Activated effector memory CD4-positive, alpha-beta T cell treated with anti-CD3 and anti-CD28 coated beads, Interleukin-2, amount 50 U/mL, for 16 hours (primary cell): ENCODE measurements around the gene ABCC6.
A peak's percentile ranks its signal among the peaks of the same experiment; 100 is the strongest.
"Not testable (repeated sequence)": the region's sequence is repeated elsewhere in the genome, so short reads cannot be mapped to it uniquely, and the experiment has no call there.

ENCODE experiments used
- DNase-seq: peaks from one replicate; pipeline ENCODE4 v3.0.0-alpha.2; 2020

Gene ABCC6

DNA sequence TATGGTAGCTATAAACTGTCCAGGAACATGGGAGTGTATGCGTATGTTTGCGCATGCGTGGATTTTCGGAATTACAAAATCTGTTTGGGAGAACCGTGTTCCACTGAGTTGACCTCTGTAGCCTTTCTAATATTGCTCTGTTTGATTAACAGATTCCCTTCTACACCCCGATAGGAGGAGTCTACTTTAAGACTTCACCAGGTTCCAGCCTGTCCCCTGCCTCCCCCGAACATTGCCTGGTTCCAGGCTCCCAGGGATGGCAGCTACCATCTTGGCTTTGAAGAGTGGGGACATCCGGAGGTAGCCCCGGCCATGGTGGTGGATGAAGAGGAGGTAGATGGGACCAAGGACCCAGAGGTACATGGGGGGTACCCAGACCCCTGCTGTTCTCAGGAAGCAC, 1.9 kb downstream of the ABCC6 start:
- DNase-seq, result not testable (repeated sequence)

DNA sequence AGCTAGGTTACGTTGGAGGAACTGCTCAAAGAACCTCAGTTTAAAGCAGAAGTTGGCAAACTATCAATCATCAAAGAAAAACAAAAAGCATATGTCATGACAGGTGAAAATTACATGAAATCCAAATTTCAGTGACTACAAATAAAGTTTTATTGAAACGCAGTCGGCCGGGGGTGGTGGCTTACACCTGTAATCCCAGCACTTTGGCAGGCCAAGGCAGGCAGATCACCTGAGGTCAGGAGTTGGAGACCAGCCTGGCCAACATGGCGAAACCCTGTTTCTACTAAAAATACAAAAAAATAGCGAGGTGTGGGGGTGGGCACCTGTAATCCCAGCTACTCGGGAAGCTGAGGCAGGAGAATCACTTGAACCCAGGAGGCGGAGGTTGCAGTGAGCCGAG, 2.8 kb downstream of the ABCC6 start:
- DNase-seq, result not testable (repeated sequence)

DNA sequence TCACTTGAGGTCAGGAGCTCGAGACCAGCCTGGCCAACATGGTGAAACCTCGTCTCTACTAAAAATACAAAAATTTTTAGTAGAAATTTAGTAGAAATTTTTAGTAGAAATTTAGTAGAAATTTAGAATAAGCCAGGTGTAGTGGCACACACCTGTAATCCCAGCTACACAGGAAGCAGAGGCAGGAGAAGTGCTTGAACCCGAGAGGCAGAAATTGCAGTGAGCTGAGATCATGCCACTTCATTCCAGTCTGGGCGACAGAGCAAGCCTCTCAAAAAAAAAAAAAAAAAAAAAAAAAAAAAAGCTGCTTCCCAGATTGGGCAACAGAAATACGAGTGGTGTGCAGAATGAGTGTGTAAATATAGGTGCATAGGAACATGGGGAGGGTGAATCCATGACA, 4.5 kb downstream of the ABCC6 start:
- not testable (repeated sequence) for DNase-seq

DNA sequence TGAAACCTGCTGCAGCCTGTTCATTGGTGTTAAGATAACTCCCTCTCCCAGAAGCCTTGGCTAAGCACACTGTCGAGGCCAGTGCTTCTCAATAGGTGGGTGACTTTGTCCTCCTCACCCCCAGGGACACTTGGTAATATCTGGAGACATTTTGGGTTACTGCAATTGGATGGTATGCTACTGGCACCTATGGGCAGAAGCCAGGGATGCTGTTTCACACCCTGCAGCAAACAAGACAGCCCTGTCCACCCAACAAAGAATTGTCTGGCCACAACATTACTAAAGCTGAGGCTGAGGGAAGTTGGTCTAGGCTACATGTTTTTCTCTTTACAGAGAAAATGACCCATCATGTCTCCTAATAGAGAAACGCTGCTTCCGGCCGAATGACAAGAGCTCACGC, 4.9 kb downstream of the ABCC6 start:
- not testable (repeated sequence) for DNase-seq

DNA sequence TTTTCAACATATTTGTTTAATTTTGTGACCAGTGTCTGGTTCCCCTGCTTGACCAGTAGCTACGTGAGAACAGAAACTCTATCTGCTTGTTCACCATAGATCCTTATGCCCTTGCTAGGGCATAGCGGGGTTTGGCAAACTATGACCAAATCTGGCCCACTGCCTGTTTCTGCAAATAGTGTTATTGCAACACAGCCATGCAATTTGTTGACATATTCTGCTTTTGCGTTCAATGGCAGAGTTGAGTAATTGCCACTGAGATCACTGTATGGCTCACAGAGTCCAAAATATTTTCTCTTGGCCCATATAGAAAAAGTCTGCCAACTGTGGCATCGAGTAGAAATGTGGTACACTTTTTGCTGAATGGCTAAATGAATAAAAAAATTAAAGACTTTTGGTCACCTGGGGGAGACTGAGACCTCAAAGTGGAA, 9.4 kb downstream of the ABCC6 start:
- not testable (repeated sequence) for DNase-seq

DNA sequence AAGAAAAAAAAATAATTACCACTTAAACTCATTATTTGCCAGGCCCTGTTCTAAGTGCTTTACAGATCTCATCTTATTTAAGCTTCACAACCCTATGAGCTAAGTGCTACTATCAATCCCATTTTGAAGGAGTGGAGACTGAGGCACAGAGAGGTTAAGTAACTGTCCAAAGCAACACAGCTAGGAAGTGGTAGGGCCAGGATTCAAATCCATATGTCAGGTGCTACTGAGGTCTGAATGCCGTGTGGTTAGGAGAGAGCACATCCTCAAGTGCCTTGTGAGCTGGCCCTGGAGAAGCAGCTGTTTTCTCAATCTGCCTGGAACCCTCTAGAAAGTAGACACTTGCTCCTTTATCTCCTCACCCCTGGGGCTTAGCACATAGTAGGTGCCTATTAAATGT, 11.9 kb downstream of the ABCC6 start:
- DNase-seq, result not testable (repeated sequence)

DNA sequence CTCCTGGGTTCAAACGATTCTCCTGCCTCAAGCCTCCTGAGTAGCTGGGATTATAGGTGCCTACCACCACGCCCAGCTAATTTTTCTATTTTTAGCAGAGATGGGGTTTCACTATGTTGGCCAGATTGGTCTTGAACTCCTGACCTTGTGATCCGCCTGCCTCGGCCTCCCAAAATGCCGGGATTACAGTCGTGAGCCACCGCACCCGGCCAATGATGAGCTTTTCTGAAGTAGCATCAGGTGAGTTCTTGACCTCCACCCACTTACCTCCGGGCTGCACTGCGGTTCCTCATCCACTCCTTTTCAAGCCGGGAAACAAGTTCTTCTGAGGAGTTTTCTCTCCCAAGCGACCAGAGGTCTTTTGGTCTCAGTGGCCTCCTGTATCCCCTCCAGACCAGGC, 14.8 kb downstream of the ABCC6 start:
- DNase-seq, result not testable (repeated sequence)

DNA sequence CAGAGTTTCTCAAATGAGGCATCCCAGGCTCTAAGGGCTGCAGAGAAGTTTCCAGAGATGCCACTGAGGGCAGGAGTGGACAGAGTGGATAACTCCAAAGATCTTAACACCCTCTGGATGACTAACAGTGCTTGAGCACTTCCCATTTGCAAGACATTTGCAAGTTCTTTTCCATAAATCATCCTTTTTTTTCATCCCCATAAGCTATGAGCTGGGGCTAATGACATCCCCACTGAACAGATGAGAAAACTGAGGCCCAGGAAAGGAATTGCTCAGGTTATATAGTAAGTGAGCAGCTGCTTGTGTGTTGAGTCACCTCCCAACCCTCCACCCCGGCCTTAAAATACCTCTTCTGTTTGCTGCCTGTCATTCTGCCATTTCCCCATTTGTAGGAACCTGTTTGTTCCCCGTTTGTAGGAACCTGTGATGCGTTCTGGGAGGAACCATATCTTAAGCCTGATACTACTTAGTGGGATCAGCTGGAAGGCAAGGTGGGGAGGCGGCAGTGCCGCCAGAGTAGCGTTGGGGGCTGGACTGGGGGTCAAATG, 15.4 kb downstream of the ABCC6 start:
- DNase-seq, result not testable (repeated sequence)

DNA sequence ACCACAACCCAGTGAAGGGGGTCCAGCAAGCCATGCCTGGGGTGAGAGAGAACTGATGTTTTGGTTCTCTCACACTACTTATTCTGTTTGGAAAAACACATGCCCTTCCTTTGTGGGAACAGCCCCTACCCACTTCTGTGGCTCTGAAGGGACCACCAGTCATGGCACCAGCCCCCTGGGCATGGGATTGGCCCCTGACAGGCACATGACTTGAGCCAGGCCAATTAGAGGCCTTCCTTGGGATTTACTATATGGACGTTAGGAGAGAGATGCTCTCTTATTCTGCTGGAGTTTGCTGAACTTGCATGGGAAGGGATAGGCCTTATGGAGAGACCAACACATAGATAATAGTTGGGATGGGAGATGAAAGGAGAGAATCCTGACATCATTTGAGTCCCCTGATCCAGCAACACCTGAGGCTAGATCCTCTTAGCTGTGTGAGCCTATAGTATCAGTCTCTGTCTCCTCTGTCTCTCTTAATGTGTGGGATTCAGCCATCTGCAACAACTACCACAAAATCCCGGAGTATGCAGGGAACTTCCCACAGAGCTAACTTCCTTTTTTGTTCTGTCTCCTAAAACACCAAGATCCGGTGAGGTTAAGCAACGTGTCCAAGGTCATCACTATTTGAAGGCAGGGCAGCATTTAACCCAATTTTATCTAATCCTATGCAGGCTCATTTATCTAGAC, 16.1 kb downstream of the ABCC6 start:
- DNase-seq, result not testable (repeated sequence)

DNA sequence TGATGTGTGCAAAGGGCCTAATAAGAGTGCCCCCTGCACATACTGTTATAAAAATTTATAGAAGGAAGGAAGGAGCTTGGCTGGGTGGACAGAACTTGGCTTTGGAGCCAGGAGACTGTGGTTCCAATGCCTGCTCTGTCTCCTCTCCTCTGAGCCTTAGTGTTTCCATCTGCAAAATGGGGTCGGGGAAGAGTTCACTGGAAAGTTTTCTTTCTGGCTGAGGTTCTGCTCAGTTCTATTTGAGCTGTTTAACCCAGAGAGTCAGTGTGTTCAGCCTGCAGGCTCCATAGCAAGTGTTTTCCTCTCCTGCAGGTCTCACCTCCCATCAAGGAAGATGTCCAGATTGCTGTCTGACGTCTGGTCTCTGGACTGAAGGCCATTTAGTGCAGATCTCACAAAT, 17.4 kb downstream of the ABCC6 start:
- not testable (repeated sequence) for DNase-seq

DNA sequence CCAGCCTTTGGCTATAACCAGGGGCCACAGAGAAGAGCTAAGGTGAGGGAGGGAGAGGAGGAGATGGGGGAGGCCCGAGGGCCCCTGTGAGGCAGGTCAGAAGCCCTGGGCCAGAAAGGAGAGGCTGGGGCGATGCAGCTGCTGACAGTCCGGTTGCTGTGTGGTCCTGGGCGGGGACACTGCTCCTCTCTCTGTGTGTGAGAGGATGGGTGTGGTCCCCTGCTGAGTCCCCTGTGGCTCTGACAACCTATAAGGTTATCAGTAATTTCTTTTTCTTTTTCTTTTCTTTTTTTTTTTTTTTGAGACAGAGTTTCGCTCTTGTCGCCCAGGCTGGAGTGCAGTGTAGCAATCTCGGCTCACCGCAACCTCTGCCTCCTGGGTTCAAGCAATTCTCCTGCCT, 18.7 kb downstream of the ABCC6 start:
- not testable (repeated sequence) for DNase-seq

DNA sequence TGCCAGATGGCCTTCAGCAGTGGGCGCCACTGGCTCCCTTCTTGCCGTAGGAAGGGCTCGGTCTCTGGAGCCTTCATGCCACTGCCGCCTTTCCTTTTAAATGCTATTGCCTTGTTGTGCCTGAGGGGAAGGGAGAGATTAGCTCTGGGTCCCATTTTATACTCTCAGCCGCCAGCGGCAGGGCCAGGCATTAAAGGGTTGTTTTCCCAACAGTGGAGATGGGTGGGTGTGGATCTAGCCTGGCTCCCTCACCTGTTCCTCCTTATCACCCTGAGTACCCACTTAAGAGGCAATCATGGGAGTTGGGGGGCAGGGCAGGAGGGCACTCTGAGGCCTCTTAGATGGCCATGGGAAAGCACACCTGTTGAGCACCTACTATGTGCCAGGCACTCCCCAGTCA, 19.8 kb downstream of the ABCC6 start:
- not testable (repeated sequence) for DNase-seq

DNA sequence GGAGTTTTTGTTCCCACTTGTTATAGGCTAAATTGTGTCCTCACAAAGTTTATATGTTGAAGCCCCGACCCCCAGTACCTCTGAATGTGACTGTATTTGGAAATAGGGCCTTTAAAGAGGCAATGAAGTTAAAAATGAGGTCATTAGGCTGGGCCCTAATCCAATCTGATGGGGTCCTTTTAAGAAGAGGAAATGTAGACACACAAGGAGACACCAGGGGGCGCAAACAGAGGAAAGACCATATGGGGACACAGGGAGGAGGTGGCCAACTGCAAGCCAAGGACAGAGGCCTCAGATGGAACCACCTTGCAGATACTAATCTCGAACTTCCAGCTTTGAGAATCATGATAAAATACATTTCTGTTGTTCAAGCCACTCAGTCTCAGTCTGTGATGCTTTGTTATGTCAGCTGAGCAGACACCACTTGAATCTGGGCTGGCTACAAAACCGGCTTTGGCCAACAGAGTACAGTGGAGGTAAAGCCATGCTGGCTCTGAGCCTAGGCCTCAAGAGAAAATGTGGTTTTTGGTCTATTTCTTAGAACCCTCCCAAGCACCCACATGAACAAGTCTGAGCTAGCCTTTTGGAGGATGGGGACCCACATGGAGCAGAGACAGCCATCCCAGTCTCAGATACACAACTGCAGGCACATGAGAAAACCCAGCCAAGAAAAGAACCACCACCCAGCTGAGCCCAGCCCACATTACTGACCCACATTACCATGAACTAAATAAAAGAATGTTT, 20.7 kb downstream of the ABCC6 start:
- peak; percentile 71 for DNase-seq

DNA sequence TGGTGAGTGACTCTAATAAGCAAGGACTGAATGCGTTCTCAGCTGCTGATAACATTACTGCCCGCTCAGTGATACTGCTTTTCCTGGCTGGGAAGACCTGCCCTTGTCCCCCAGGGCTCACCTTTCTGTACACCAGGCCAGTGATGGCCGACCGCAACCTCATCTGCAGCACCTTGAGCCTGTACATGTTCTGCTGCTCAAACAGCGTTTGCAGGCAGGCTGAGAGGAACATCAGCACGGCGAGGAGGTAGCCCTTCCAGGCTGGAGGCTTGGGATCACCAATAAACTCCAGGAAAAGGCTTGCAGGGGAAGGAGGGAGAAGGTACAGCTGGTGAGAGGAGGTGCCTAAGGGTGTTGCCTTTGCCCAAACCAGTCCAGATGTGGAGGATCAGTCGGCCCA, 21.4 kb downstream of the ABCC6 start:
- not testable (repeated sequence) for DNase-seq

DNA sequence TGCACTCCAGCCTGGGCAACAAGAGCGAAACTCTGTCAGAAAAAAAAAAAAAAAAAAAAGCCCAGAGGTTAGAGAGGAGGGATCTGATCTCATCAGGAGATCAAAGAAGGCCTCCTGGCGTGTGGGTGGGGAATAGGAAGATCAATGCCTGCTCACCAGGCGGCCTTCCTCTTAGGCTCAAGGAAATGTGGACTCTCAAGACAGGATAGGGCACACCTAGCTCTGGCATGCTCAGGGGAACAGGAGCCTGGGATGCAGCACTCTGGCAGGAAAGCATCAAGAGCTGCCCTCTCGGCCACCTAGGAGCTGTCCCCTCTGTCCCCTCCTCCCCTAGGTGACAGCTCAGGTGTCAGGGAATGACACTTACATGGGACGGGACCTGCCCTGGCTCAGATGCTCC, 22.9 kb downstream of the ABCC6 start:
- DNase-seq, result not testable (repeated sequence)

DNA sequence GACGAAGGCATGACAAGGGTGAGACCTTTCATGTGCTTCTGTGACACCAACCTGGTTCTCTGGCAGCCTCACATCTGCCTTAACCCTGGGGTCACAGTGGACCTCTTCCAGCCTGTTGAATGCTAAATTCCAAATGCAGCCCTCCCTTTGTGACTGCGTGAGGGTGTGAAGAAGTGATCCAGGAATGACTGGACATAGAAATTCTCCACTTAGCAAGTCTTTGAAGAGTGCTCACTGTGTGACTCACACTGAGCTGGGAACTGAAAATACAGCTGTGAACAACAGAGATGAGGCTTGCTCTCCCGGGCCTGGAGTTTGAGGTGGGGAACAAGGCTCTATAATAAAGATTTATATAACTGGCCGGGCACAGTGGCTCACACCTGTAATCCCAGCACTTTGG, 23.9 kb downstream of the ABCC6 start:
- DNase-seq, result not testable (repeated sequence)

DNA sequence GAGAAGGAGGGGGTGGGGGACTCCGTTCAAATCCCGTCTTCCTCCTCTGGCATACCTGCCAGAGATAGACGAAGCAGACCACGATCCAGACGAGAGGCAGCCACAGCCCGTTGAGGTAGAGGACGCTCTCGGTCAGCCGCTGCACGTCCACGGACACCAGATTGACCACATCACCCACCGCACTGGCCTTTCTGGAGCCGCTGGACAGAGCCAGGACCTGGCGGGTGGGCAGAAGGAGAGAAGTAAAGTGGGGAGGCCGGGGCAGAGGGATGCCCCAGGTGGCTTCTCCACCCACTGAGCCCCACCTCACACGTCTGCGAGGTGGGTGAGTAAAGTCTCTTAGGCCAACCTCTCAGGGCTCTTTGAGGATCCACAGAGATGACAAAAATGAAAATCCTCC, 25.3 kb downstream of the ABCC6 start:
- DNase-seq, result no peak

DNA sequence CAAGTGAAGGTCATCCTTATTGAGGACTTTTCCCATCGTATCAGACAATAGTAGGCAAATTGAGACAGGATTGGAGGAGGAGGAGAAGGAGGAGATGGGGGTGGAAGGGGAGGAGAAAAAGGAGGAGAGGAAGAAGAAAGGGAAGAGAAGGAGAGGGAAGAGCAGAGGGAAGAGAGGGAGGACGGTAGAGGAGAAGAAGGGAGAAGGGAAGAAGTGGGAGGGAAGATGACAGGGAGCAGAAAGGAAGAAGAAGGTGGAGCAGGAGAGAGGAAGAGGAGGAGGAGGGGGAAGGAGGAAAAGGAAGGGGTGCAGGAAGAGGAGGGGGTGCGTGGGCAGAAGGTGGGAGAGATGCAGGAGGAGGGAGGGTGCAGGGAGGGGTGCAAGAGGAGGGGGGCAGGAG, 26.0 kb downstream of the ABCC6 start:
- no peak for DNase-seq

DNA sequence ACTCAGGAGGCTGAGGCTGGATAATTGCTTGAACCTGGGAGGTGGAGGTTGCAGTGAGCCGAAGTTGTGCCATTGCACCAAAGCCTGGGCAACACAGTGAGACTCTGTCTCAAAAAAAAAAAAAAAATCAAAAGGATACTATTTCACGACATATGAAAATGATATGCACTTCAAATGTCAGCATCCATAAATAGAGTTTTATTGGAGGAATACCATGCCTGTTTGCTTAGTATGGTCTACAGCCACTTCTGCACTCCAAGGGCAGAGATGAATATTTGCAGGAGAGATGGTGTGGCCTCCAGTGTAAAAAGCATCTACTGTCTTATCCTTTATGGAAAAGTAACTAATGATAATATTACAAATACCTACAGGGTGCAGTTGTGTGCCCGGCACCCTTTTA, 27.2 kb downstream of the ABCC6 start:
- no peak for DNase-seq

DNA sequence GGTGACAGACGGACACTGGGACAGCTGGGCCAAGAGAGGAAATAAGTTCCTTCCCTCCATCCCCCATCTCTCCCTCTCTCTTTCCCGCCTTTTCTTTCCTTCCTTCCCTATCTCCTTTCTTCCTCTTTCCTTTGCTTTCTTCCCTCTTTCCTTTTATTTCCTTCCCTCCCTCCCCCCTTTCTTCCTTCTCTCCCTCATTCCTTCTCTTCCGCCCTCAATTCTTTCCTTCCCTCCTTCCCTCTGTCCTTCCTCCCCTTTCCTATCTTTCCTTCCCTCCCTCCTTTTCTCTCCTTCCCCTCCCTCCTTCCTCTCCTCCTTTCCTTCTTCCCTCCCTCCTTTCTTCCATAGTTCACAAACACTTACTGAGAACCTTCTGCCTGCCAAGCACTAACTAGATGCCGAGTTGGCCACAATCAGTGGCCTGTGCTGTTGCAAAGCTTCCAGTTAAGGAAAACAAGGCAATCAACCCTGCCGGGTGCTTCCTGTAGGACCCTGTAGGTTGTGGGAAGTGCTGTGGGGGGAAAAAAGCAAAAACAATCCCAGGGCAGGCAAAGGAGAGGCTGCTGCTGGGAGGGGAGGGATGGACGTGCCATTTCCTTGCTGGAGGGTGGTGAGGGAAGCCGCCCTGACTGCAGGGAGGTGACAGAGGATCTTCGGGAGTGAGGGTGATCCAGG, 31.7 kb downstream of the ABCC6 start:
- DNase-seq, result no peak

DNA sequence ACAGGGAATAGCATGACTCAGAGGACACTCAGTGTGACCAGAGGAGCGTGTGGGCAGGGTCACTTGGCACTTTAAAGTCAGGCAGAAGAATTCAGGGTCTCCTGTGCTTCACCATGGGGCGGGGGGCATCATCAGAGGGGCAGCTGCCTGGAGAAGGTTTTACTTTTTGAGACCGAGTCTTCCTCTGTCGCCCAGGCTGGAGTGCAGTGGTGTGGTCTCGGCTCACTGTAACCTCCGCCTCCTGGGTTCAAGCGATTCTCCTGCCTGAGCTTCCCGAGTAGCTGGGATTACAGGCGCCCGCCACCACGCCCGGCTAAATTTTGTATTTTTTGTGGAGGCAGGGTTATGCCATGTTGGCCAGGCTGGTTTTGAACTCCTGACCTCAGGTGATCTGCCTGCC, 32.3 kb downstream of the ABCC6 start:
- not testable (repeated sequence) for DNase-seq

DNA sequence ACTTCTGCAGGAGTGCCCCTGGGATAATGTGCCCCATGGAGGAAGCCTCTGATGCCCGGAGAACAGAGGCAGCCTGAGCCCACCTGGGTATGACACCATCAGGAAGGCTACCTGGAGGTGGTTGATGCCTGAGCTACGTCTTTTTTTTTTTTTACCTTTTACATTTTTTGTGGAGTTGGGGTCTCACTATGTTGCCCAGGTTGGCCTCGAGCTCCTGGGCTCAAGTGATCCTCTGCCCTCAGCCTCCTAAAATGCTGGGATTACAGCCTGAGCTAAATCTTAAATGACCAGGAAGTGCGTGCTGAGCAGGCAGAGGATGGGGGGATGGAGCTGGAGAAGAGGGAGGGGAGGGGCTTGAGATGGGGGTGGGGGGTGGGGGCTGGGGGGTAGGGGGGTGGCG, 32.7 kb downstream of the ABCC6 start:
- no peak for DNase-seq

DNA sequence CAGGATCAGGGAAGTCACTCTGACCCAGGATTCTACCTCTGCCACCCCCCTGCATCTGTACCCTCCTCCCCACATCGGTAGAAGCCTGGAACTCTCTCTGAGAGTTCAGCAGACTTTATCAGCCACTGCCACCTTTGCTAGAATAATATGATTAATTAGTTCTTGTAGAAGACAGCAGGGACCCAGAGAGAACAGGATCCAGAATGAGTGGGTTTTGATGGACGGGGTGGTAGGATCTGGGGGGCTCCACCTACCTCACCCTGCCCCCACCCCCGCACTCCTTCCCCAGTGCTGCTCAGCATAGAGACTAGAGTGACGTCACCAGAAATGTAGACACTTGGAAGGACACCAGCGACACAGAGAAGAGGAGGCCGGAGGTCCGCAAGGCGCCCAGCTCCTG, 33.5 kb downstream of the ABCC6 start:
- no peak for DNase-seq

DNA sequence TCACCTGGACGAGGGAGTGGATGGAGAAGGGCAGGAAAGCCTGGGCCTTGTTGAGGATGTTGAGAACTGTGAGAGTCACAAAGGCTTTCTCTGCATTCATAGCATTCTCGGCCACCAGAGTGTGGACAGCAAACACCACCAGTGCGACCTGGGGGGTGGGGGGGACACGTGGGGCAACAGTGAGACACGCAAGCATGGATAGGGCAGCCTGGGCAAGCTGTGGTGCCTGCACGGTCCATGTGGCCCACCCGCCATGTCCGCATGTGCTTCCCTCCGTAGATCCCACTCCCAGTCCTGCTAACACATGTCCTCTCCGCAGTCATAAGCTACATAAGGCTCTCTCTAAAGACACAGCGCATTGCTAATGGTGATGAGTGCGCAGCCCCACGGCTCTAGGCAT, 34.5 kb downstream of the ABCC6 start:
- no peak for DNase-seq
